Measurements from ENCODE around the gene HDAC7.
"Not testable (repeated sequence)": the region's sequence is repeated elsewhere in the genome, so short reads cannot be mapped to it uniquely, and the experiment has no call there.

The HDAC7 gene

DNA sequence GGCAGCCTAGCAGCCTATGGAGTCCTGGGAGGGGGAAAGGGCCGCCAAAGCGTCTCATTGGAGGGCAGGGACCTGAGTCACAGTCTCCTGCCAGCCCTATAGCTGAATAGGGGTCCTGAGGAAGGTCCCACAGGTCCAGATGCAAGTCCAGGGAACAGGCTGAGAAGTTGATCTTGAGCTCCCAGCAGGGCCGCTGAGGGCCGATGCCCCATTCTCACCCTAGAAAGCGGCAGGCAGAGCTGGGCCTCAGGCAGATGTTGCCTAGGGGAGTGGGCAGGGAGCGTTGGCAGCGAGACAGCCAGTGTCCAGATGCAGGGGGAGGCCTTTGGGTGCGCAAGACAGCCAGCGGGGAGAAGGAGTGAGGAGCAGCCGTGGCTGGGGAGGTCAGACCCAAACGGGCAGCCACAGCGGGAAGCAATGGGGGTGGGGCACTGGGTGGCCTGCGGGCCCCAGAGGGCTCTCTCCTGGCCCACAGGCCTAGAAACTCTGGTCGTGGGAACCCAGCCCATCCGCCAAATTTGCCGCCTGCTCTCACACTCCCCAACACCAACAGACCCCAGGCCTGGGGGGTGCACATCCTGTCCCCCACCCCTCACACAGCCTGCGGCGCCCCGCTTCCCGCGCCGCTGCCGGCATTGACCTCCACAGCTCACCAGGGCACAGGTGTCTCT, 1.1 kb downstream of the HDAC7 start:
- TF ChIP-seq, protein P1, sequence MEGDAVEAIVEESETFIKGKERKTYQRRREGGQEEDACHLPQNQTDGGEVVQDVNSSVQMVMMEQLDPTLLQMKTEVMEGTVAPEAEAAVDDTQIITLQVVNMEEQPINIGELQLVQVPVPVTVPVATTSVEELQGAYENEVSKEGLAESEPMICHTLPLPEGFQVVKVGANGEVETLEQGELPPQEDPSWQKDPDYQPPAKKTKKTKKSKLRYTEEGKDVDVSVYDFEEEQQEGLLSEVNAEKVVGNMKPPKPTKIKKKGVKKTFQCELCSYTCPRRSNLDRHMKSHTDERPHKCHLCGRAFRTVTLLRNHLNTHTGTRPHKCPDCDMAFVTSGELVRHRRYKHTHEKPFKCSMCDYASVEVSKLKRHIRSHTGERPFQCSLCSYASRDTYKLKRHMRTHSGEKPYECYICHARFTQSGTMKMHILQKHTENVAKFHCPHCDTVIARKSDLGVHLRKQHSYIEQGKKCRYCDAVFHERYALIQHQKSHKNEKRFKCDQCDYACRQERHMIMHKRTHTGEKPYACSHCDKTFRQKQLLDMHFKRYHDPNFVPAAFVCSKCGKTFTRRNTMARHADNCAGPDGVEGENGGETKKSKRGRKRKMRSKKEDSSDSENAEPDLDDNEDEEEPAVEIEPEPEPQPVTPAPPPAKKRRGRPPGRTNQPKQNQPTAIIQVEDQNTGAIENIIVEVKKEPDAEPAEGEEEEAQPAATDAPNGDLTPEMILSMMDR (conservative IDR thresholded peaks at IDR 0.05; ENCODE audit: control insufficient read depth, insufficient read depth, low read depth, low read length) = no peak
- no peak for DNase-seq (ENCODE audit: low read depth)

DNA sequence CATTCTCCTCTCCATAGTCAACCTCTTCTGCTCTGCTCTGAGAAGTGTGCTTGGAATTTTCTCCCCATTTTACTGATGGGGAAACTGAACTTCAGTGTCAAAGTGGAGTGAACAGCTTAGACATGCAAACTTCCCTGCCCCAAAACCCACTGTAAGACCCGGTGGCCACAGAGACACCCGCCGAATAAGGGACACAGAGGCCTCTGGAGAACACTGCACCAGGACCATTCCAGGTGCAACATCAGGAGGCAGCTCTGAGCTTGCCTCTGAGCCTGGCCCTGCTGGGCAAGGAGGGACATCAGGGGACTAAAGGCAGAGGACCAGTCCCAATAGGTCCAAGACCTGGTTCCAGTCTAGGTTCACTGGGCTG, 1.7 kb downstream of the HDAC7 start:
- H3K4me3 ChIP-seq (ENCODE audit: control insufficient read depth, low read depth, low read length) = peak overlapping the region; percentile 80
- no peak for DNase-seq (ENCODE audit: low read depth)
- TF ChIP-seq, protein P1 (conservative IDR thresholded peaks at IDR 0.05; ENCODE audit: control insufficient read depth, insufficient read depth, low read depth, low read length) = no peak

More for the DNA sequence above, 1.1 kb downstream of the HDAC7 start:
- H3K4me3 ChIP-seq (ENCODE audit: control insufficient read depth, low read depth, low read length) = peak overlapping the region; percentile 80

DNA sequence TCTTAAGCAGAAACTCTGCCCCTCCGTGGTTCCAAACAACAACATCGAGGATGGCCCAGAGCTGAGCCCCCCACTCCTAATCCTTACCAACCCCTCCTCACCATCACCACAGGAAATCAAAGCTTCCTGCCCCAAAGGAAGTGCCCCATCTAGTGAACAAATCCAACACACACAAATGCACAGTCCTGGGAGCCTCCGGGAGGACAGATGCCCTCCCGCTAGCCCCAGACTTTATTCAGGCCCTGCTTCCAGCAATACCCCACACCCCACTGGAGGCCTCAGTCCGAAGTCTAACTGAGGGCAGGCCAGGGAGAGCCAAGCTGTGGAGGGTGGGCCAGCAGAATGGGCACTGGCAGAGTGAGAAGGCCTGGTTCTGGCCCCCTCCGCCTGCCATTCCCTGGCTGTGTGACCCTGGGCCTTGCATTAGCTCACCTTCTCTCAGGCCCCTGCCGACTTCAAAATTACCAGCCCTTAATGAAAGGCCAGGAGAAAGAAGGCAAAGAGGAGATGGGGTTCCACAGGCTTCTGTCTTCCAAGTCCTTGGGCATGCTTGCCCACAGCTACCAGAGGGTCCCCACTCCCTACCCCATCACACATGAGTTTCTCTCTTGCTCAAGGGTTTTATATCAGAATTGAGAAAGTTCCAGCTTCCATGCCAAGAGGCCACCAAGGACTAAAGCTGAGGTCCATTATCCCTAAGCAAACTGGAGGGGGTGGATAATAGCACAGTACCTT, 2.3 kb downstream of the HDAC7 start:
- peak overlapping the region; percentile 80 for H3K4me3 ChIP-seq (ENCODE audit: control insufficient read depth, low read depth, low read length)
- DNase-seq (ENCODE audit: low read depth) = peak; percentile 46
- TF ChIP-seq, protein P1 (conservative IDR thresholded peaks at IDR 0.05; ENCODE audit: control insufficient read depth, insufficient read depth, low read depth, low read length) = peak; percentile 46

DNA sequence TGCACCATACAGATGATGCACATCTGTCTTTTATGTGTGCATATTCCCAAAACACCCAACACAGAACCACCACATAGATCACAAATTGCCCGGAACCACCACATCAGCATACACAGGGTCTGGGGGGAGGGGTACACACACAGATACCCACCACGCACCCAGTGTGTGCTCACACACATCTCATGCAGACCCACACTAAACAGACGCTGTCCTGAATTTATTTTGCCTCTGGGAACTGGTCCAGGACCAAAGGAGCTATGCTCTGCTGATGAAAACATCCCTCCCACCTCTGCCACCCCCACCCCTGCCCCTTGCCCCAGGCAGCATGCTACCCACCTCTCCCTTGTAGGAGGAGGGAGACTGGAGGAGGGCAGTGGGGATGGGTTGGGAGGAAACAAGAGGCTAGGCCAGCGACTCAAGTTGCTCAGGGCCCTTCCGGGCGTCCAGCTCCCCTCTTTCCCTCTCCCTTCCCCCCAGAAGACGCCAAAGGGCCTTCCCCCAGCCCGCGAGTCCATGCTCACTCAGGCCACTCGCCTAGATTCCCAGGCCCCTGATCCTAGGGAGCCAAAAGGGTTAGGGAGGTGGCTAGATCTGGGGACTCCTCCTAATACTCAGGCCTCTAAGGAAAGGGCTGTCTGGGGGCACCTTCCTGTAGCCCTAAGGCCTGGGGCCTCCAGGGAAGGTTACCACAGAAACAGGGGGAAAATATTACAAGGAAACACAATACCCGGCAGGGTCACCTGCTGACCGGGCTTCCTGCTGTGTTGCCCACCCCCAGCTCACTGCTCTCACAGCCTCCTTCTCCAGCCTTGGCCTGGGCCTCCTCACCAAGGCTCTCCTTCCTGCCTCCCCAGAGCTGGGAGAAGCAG, 3.1 kb downstream of the HDAC7 start:
- peak overlapping the region; percentile 80 for H3K4me3 ChIP-seq (ENCODE audit: control insufficient read depth, low read depth, low read length)
- TF ChIP-seq, protein P1 (conservative IDR thresholded peaks at IDR 0.05; ENCODE audit: control insufficient read depth, insufficient read depth, low read depth, low read length) = no peak
- no peak for DNase-seq (ENCODE audit: low read depth)

- H3K4me3 ChIP-seq (ENCODE audit: control insufficient read depth, low read depth, low read length); DNase-seq (ENCODE audit: low read depth): not testable (repeated sequence)
Measured at GRCh38 chr12:47815447-47815846, 4.3 kb downstream of the HDAC7 start.

GRCh38 chr12:47814539-47815170, 5.0 kb downstream of the HDAC7 start:
- TF ChIP-seq, protein P1 (conservative IDR thresholded peaks at IDR 0.05; ENCODE audit: control insufficient read depth, insufficient read depth, low read depth, low read length) = no peak
- no peak for DNase-seq (ENCODE audit: low read depth)
- H3K4me3 ChIP-seq (ENCODE audit: control insufficient read depth, low read depth, low read length) = no peak overlapping the region

Data from fibroblast of mammary gland (primary cell).